ENCODE measurements around the gene DNAH2.

DNA sequence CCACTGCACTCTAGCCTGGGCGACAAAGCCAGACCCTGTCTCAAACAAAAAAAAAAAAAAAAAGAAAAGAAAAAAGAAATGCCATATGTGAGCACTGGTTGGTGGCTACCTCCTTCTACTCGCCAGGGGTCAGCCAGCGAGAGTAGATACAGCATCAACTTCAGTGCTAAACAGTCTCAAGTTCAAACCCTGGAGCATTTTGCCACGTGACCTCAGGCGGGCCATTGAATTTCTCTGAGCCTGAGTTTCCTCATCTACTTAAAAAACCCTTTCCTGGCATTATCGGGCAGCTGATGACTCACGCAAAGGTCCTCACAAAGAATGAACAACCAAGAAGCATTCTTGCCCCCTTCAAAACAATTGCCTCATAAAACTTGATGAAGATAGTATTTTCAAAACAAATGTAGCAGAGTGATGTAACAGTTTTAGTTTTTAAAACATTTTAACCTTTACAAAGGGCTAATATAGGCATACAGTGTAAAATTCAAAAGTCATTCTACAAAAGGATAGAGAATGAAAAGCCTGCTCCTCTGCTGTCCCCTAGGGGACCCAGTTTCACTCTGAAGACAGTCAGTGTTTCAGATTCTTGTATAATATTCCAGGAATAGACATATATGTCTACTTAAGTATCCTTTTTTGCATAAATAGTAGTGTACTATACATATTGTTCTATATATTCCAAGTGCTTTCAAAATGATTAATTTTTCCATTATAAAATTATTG lies 28.4 kb downstream of the DNAH2 start:
- TF ChIP-seq, protein P1, sequence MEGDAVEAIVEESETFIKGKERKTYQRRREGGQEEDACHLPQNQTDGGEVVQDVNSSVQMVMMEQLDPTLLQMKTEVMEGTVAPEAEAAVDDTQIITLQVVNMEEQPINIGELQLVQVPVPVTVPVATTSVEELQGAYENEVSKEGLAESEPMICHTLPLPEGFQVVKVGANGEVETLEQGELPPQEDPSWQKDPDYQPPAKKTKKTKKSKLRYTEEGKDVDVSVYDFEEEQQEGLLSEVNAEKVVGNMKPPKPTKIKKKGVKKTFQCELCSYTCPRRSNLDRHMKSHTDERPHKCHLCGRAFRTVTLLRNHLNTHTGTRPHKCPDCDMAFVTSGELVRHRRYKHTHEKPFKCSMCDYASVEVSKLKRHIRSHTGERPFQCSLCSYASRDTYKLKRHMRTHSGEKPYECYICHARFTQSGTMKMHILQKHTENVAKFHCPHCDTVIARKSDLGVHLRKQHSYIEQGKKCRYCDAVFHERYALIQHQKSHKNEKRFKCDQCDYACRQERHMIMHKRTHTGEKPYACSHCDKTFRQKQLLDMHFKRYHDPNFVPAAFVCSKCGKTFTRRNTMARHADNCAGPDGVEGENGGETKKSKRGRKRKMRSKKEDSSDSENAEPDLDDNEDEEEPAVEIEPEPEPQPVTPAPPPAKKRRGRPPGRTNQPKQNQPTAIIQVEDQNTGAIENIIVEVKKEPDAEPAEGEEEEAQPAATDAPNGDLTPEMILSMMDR (IDR thresholded peaks at IDR 0.05) = no peak
- TF ChIP-seq, protein P2, sequence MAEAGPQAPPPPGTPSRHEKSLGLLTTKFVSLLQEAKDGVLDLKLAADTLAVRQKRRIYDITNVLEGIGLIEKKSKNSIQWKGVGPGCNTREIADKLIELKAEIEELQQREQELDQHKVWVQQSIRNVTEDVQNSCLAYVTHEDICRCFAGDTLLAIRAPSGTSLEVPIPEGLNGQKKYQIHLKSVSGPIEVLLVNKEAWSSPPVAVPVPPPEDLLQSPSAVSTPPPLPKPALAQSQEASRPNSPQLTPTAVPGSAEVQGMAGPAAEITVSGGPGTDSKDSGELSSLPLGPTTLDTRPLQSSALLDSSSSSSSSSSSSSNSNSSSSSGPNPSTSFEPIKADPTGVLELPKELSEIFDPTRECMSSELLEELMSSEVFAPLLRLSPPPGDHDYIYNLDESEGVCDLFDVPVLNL (CRISPR knock-in tag; IDR thresholded peaks at IDR 0.05; ENCODE audit: borderline replicate concordance, low read depth) = no peak
- no peak for TF ChIP-seq IRF1 (CRISPR knock-in tag; IDR thresholded peaks at IDR 0.05)
- no peak for TF ChIP-seq ATF3 (CRISPR knock-in tag; conservative IDR thresholded peaks at IDR 0.05)
- no peak for TF ChIP-seq MAX (CRISPR knock-in tag; IDR thresholded peaks at IDR 0.05)
- TF ChIP-seq, protein P3, sequence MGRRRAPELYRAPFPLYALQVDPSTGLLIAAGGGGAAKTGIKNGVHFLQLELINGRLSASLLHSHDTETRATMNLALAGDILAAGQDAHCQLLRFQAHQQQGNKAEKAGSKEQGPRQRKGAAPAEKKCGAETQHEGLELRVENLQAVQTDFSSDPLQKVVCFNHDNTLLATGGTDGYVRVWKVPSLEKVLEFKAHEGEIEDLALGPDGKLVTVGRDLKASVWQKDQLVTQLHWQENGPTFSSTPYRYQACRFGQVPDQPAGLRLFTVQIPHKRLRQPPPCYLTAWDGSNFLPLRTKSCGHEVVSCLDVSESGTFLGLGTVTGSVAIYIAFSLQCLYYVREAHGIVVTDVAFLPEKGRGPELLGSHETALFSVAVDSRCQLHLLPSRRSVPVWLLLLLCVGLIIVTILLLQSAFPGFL (CRISPR knock-in tag; IDR thresholded peaks at IDR 0.05; ENCODE audit: borderline replicate concordance) = no peak
- no peak for TF ChIP-seq ATF2 (CRISPR knock-in tag; IDR thresholded peaks at IDR 0.05; ENCODE audit: borderline replicate concordance, low read depth)
- no peak for TF ChIP-seq EMX1 (CRISPR knock-in tag; IDR thresholded peaks at IDR 0.05)
- TF ChIP-seq NFYB (CRISPR knock-in tag; conservative IDR thresholded peaks at IDR 0.05; ENCODE audit: low read depth) = no peak
